ENCODE results near the gene SDSL. TPM values are rescaled to one million over a fixed set of nuclear protein-coding genes. Genes with fewer than 3 reads are reported as not detected.

SDSL gene
- total RNA-seq, 1 experiment from 2014 or later: 0.46 TPM

DNA sequence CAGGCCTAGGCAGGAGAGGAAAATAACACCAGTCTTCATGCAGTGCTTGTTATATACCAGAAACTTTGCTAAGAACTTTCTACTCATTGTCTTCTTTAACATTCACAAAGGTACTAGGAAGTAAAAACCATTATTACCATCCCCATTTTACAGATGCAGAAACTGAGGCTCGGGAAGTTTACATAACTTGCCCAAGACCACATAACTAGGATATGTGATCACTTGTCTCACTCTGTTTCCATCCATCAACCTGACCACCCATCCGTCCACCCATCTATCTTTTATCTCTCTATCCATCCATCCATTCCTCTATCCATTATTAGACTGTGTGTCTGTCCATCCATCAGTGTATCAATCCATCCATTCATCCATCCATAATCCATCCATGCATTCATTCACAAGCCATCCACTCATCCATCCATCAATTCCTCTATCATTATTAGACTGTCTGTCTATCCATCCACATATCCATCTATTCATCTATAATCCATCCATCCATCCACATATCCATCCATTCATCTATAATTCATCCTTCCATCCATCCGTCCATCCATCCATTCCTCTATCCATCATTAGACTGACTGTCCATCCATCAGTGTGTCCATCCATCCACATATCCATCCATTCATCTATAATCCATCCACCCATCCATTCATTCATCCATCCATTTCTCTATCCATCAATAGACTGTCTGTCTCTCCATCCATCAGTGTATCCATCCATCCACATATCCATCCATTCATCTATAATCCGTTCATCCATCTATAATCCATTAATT, 16.5 kb downstream of the SDSL start:
- Mint-ChIP-seq H3K27ac (no peak overlapping the region), H3K36me3 (ENCODE audit: insufficient read depth in 1 of 3, low read depth in 3 of 3) (no peaks in the 10 kb centered on the region), H3K4me1 (peaks cover 3 to 6% of the 10 kb centered on the region in 2 experiments; a peak in 2 of 4 replicates), H3K4me3 (no peak overlapping the region), H3K27me3 (ENCODE audit: low read depth) (peaks cover 6% of the 10 kb centered on the region), H3K9me3 (no peaks in the 10 kb centered on the region)
- H3T11ph ChIP-seq (ENCODE audit: low read length): no peak overlapping the region
- no peak overlapping the region for H3K56ac ChIP-seq (ENCODE audit: insufficient read length, low read depth, low read length)
- H3K27me3 ChIP-seq (ENCODE audit: insufficient read depth, low read length): no peaks in the 10 kb centered on the region
- H4K20me1 ChIP-seq (ENCODE audit: control insufficient read depth, insufficient read depth, insufficient read length): no peaks in the 10 kb centered on the region
- no peak overlapping the region for H2AK5ac ChIP-seq (ENCODE audit: insufficient read length, low read length)
- no peak overlapping the region for H3K14ac ChIP-seq (ENCODE audit: insufficient read depth, low read length)
- no peak overlapping the region for H2BK5ac ChIP-seq (ENCODE audit: insufficient read length, low read length)
- no peak overlapping the region for H2AFZ ChIP-seq (ENCODE audit: low read length)
- H3K9me3 ChIP-seq (ENCODE audit: control insufficient read depth, low read depth, low read length): no peaks in the 10 kb centered on the region
- TF ChIP-seq, protein P1, sequence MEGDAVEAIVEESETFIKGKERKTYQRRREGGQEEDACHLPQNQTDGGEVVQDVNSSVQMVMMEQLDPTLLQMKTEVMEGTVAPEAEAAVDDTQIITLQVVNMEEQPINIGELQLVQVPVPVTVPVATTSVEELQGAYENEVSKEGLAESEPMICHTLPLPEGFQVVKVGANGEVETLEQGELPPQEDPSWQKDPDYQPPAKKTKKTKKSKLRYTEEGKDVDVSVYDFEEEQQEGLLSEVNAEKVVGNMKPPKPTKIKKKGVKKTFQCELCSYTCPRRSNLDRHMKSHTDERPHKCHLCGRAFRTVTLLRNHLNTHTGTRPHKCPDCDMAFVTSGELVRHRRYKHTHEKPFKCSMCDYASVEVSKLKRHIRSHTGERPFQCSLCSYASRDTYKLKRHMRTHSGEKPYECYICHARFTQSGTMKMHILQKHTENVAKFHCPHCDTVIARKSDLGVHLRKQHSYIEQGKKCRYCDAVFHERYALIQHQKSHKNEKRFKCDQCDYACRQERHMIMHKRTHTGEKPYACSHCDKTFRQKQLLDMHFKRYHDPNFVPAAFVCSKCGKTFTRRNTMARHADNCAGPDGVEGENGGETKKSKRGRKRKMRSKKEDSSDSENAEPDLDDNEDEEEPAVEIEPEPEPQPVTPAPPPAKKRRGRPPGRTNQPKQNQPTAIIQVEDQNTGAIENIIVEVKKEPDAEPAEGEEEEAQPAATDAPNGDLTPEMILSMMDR (conservative IDR thresholded peaks at IDR 0.05): no peak
- no peak overlapping the region for H3K18ac ChIP-seq (ENCODE audit: insufficient read length, low read depth, low read length)
- H4K91ac ChIP-seq (ENCODE audit: insufficient read length, low read depth, low read length): no peak overlapping the region
- no peak overlapping the region for H2BK15ac ChIP-seq (ENCODE audit: low read depth, low read length)
- H2BK120ac ChIP-seq (ENCODE audit: low read depth, low read length, poor library complexity, severe bottlenecking): no peak overlapping the region
- H3K23ac ChIP-seq (ENCODE audit: insufficient read length, low read depth, low read length): no peak overlapping the region
- H3K4me1 ChIP-seq (ENCODE audit: insufficient read depth, low read length): no peaks in the 10 kb centered on the region
- no peak overlapping the region for H3K9ac ChIP-seq (ENCODE audit: extremely low read depth, insufficient read length, low read length)
- no peak for DNase-seq
- 100% methylated on average over 2 of the region's 4 CpGs for WGBS (ENCODE audit: extremely low coverage, insufficient read length, low lambda C conversion rate)
- no peak overlapping the region for H4K8ac ChIP-seq (replicated peaks; ENCODE audit: insufficient read length, low read depth, low read length)
- no peak overlapping the region for H3K27ac ChIP-seq (ENCODE audit: insufficient read length, low read depth, low read length)
- H3K4me2 ChIP-seq (ENCODE audit: insufficient read depth, insufficient read length, low read length): no peak overlapping the region
- no peak overlapping the region for H3K4ac ChIP-seq (ENCODE audit: low read depth, low read length)
- H2BK12ac ChIP-seq (ENCODE audit: insufficient read length, low read depth, low read length): no peak overlapping the region
- no peaks in the 10 kb centered on the region for H3K79me1 ChIP-seq (ENCODE audit: insufficient read depth, low read depth, low read length, poor library complexity, severe bottlenecking)
- H2BK20ac ChIP-seq (ENCODE audit: low read depth, low read length, poor library complexity, severe bottlenecking): no peak overlapping the region
- no peak overlapping the region for H4K5ac ChIP-seq (ENCODE audit: insufficient read length, low read depth, low read length)
- H3K23me2 ChIP-seq (ENCODE audit: insufficient read length, low read depth, low read length, poor library complexity, severe bottlenecking): no peaks in the 10 kb centered on the region
- H3K79me2 ChIP-seq (ENCODE audit: insufficient read depth, low read length): no peaks in the 10 kb centered on the region
